H9 (cell line): Measurements from ENCODE around the gene SLC38A9. TPM values are rescaled to one million over a fixed set of nuclear protein-coding genes. Genes with fewer than 3 reads are reported as not detected.

Source experiments
- DNase-seq: peaks from one replicate; pipeline ENCODE4 v3.0.0-alpha.2; 2017
- H2AFZ ChIP-seq: one replicate; pipeline ENCODE4 v1.6.1; 2013; ENCODE audit warnings: mild to moderate bottlenecking, low read length, control low read depth, moderate library complexity
- H2AK5ac ChIP-seq: 2 replicates; pipeline ENCODE4 v1.6.1; 2013; ENCODE audit warnings: low read length, control low read depth, mixed read lengths; ENCODE audit not compliant: insufficient read length
- H2BK120ac ChIP-seq: one replicate; pipeline ENCODE4 v1.6.1; 2013; ENCODE audit warnings: low read depth, mild to moderate bottlenecking, low read length, control low read depth, inconsistent platforms; ENCODE audit not compliant: poor library complexity, severe bottlenecking
- H2BK12ac ChIP-seq: 2 replicates; pipeline ENCODE4 v1.6.1; 2013; ENCODE audit warnings: low read length, control low read depth, mixed read lengths, low read depth; ENCODE audit not compliant: insufficient read length
- H2BK15ac ChIP-seq: 2 replicates; pipeline ENCODE4 v1.6.1; 2013; ENCODE audit warnings: low read depth, low read length, control low read depth
- H2BK20ac ChIP-seq: one replicate; pipeline ENCODE4 v1.6.1; 2013; ENCODE audit warnings: low read depth, mild to moderate bottlenecking, low read length, control low read depth, inconsistent platforms; ENCODE audit not compliant: poor library complexity, severe bottlenecking
- H2BK5ac ChIP-seq: 2 replicates; pipeline ENCODE4 v1.6.1; 2013; ENCODE audit warnings: low read length, control low read depth, mixed read lengths; ENCODE audit not compliant: insufficient read length
- H3K14ac ChIP-seq: 2 replicates; pipeline ENCODE4 v1.6.1; 2013; ENCODE audit warnings: low read length, control low read depth; ENCODE audit not compliant: insufficient read depth
- H3K18ac ChIP-seq: 2 replicates; pipeline ENCODE4 v1.6.1; 2013; ENCODE audit warnings: low read depth, mild to moderate bottlenecking, mixed read lengths, low read length, control low read depth; ENCODE audit not compliant: insufficient read length
- H3K23ac ChIP-seq: 2 replicates; pipeline ENCODE4 v1.6.1; 2013; ENCODE audit warnings: low read length, control low read depth, mixed read lengths, low read depth; ENCODE audit not compliant: insufficient read length
- H3K23me2 ChIP-seq: 2 replicates; pipeline ENCODE4 v1.6.1; 2013; ENCODE audit warnings: low read depth, mild to moderate bottlenecking, mixed read lengths, low read length, control low read depth; ENCODE audit not compliant: insufficient read length, poor library complexity, severe bottlenecking
- H3K27ac ChIP-seq: 2 replicates; pipeline ENCODE4 v1.5.1; 2013; ENCODE audit warnings: low read length, control low read depth, mixed read lengths, low read depth; ENCODE audit not compliant: insufficient read length
- H3K27me3 ChIP-seq: 2 replicates; pipeline ENCODE4 v1.6.1; 2013; ENCODE audit warnings: low read length, control low read depth, inconsistent platforms; ENCODE audit not compliant: insufficient read depth
- H3K4ac ChIP-seq: 2 replicates; pipeline ENCODE4 v1.6.1; 2013; ENCODE audit warnings: low read depth, mild to moderate bottlenecking, control low read depth, inconsistent platforms, low read length, moderate library complexity
- H3K4me1 ChIP-seq: 2 replicates; pipeline ENCODE4 v1.6.1; 2013; ENCODE audit warnings: low read length, control low read depth, inconsistent platforms; ENCODE audit not compliant: insufficient read depth
- H3K4me2 ChIP-seq: 2 replicates; pipeline ENCODE4 v1.6.1; 2013; ENCODE audit warnings: low read length, control low read depth, mixed read lengths; ENCODE audit not compliant: insufficient read length, insufficient read depth
- H3K56ac ChIP-seq: 2 replicates; pipeline ENCODE4 v1.6.1; 2013; ENCODE audit warnings: low read depth, mild to moderate bottlenecking, mixed read lengths, low read length, control low read depth; ENCODE audit not compliant: insufficient read length
- H3K79me1 ChIP-seq: 2 replicates; pipeline ENCODE4 v1.6.1; 2013; ENCODE audit warnings: low read depth, mild to moderate bottlenecking, moderate library complexity, low read length, control low read depth, inconsistent platforms; ENCODE audit not compliant: insufficient read depth, poor library complexity, severe bottlenecking
- H3K79me2 ChIP-seq: 2 replicates; pipeline ENCODE4 v1.6.1; 2013; ENCODE audit warnings: low read length, control low read depth, inconsistent platforms; ENCODE audit not compliant: insufficient read depth
- H3K9ac ChIP-seq: 2 replicates; pipeline ENCODE4 v1.6.1; 2013; ENCODE audit warnings: low read length, control low read depth, mixed read lengths; ENCODE audit not compliant: insufficient read length; ENCODE audit errors: extremely low read depth
- H3K9me3 ChIP-seq: one replicate; pipeline ENCODE4 v1.6.1; 2013; ENCODE audit warnings: low read depth, low read length, inconsistent platforms; ENCODE audit not compliant: control insufficient read depth
- H3T11ph ChIP-seq: one replicate; pipeline ENCODE4 v1.6.1; 2013; ENCODE audit warnings: mild to moderate bottlenecking, low read length, control low read depth, inconsistent platforms
- H4K20me1 ChIP-seq: one replicate; pipeline ENCODE4 v1.6.1; 2013; ENCODE audit not compliant: control insufficient read depth, insufficient read length, insufficient read depth
- H4K5ac ChIP-seq: 2 replicates; pipeline ENCODE4 v1.6.1; 2013; ENCODE audit warnings: low read depth, mild to moderate bottlenecking, mixed read lengths, low read length, control low read depth; ENCODE audit not compliant: insufficient read length
- H4K8ac ChIP-seq: replicated peaks from 2 replicates; pipeline ENCODE4 v1.6.1; 2013; ENCODE audit warnings: low read length, control low read depth, mixed read lengths, low read depth; ENCODE audit not compliant: insufficient read length
- H4K91ac ChIP-seq: 2 replicates; pipeline ENCODE4 v1.6.1; 2013; ENCODE audit warnings: low read depth, mild to moderate bottlenecking, moderate library complexity, mixed read lengths, low read length, control low read depth; ENCODE audit not compliant: insufficient read length
- H3K27ac Mint-ChIP-seq, 3 experiments: 2 replicates in 2 of 3; 3 replicates in 1 of 3; pipeline ENCODE4 v1.8.0; 2020 to 2021; ENCODE audit warnings: mixed read lengths in 3 of 3, mild to moderate bottlenecking in 1 of 3, moderate library complexity in 1 of 3
- H3K27me3 Mint-ChIP-seq: 2 replicates; pipeline ENCODE4 v1.8.0; 2021; ENCODE audit warnings: low read depth, mild to moderate bottlenecking, moderate library complexity, mixed read lengths
- H3K36me3 Mint-ChIP-seq, 3 experiments: 2 replicates in 2 of 3; 3 replicates in 1 of 3; pipeline ENCODE4 v1.8.0; 2020 to 2021; ENCODE audit warnings: low read depth in 3 of 3, mixed read lengths in 3 of 3; ENCODE audit not compliant: insufficient read depth in 1 of 3
- H3K4me1 Mint-ChIP-seq, 2 experiments: 2 replicates each; pipeline ENCODE4 v1.8.0; 2020; ENCODE audit warnings: mixed read lengths in 2 of 2
- H3K4me3 Mint-ChIP-seq, 2 experiments: 2 replicates in 1 of 2; 3 replicates in 1 of 2; pipeline ENCODE4 v1.8.0; 2020 to 2021; ENCODE audit warnings: mild to moderate bottlenecking in 2 of 2, mixed read lengths in 2 of 2, moderate library complexity in 1 of 2
- H3K9me3 Mint-ChIP-seq, 2 experiments: 2 replicates in 1 of 2; 3 replicates in 1 of 2; pipeline ENCODE4 v1.8.0; 2020; ENCODE audit warnings: mild to moderate bottlenecking in 2 of 2, mixed read lengths in 2 of 2, moderate library complexity in 1 of 2
- WGBS: extraction: QIAGEN DNeasy Blood & Tissue Kit; methylation state at CpG from one replicate; pipeline ENCODE4 v1.1.7; 2013; ENCODE audit warnings: missing lambda C conversion rate, low lambda C conversion rate, mixed read lengths; ENCODE audit not compliant: insufficient read length; ENCODE audit errors: extremely low coverage; 5-methylcytosine and 5-hydroxymethylcytosine counted together
- total RNA-seq: library from RNA; stranded (reverse); gene quantifications from 2 replicates; pipeline ENCODE4 v1.2.1, GENCODE V29; 2021
- TF ChIP-seq, protein P1 (sequence below): fragments of 200-600 bp; sonication (generic); conservative IDR thresholded peaks from 3 replicates; pipeline ENCODE4 v1.8.0; 2021; ENCODE audit warnings: antibody characterized with exemption, mild to moderate bottlenecking

The SLC38A9 gene
- total RNA-seq, 1 experiment from 2014 or later = 48.5 TPM

- H3K23ac ChIP-seq = no peak overlapping the region
- no peak overlapping the region for H2BK120ac ChIP-seq
- no peaks in the 10 kb centered on the region for H3K79me2 ChIP-seq
- H2BK20ac ChIP-seq = no peak overlapping the region
- peaks cover 5 to 12% of the 10 kb centered on the region in 2 experiments for H3K4me1 Mint-ChIP-seq
- H3K27me3 ChIP-seq = no peaks in the 10 kb centered on the region
- H3K4ac ChIP-seq = no peak overlapping the region
- H2BK12ac ChIP-seq = no peak overlapping the region
- no peak overlapping the region for H3K4me3 Mint-ChIP-seq
- H3K9ac ChIP-seq = no peak overlapping the region
- no peak overlapping the region for H2AK5ac ChIP-seq
- no peak overlapping the region for H3K4me2 ChIP-seq
- no peak overlapping the region for H2BK15ac ChIP-seq
- H3K4me1 ChIP-seq = no peaks in the 10 kb centered on the region
- H3K9me3 Mint-ChIP-seq = no peaks in the 10 kb centered on the region; a peak in 1 of 5 replicates
- no peak overlapping the region for H4K5ac ChIP-seq
- H3K27me3 Mint-ChIP-seq = no peaks in the 10 kb centered on the region
- no peak overlapping the region for H4K91ac ChIP-seq
- no peaks in the 10 kb centered on the region for H3K9me3 ChIP-seq
- no CpG with 5 or more reads among the region's 1 CpG for WGBS
- no peak overlapping the region for H3T11ph ChIP-seq
- no peak overlapping the region for H4K8ac ChIP-seq
- no peak overlapping the region for H2AFZ ChIP-seq
- TF ChIP-seq, protein P1, sequence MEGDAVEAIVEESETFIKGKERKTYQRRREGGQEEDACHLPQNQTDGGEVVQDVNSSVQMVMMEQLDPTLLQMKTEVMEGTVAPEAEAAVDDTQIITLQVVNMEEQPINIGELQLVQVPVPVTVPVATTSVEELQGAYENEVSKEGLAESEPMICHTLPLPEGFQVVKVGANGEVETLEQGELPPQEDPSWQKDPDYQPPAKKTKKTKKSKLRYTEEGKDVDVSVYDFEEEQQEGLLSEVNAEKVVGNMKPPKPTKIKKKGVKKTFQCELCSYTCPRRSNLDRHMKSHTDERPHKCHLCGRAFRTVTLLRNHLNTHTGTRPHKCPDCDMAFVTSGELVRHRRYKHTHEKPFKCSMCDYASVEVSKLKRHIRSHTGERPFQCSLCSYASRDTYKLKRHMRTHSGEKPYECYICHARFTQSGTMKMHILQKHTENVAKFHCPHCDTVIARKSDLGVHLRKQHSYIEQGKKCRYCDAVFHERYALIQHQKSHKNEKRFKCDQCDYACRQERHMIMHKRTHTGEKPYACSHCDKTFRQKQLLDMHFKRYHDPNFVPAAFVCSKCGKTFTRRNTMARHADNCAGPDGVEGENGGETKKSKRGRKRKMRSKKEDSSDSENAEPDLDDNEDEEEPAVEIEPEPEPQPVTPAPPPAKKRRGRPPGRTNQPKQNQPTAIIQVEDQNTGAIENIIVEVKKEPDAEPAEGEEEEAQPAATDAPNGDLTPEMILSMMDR = no peak
- no peak overlapping the region for H3K56ac ChIP-seq
- no peak for DNase-seq
- no peak overlapping the region for H3K14ac ChIP-seq
- no peak overlapping the region for H2BK5ac ChIP-seq
- peak overlapping the region in 2 of 3 experiments; percentile 19 to 76; a peak in 2 of 7 replicates for H3K27ac Mint-ChIP-seq
- H3K36me3 Mint-ChIP-seq = no peaks in the 10 kb centered on the region
- no peak overlapping the region for H3K27ac ChIP-seq
- H3K18ac ChIP-seq = no peak overlapping the region
- H4K20me1 ChIP-seq = no peaks in the 10 kb centered on the region
- H3K79me1 ChIP-seq = no peaks in the 10 kb centered on the region
- no peaks in the 10 kb centered on the region for H3K23me2 ChIP-seq
Measured at GRCh38 chr5:55585206-55585610, 126.9 kb downstream of the SLC38A9 start.
